Hematopoietic multipotent progenitor cell treated with erythropoietin and hydrocortisone succinate and interleukin-3 and kit ligand, for 6 days (in vitro differentiated cells): ENCODE data around the gene TTYH1.
"Not testable (repeated sequence)": the region's sequence is repeated elsewhere in the genome, so short reads cannot be mapped to it uniquely, and the experiment has no call there.

Source experiments
- DNase-seq: peaks from one replicate; pipeline ENCODE4 v3.0.0-alpha.2; 2015

The TTYH1 gene

DNA sequence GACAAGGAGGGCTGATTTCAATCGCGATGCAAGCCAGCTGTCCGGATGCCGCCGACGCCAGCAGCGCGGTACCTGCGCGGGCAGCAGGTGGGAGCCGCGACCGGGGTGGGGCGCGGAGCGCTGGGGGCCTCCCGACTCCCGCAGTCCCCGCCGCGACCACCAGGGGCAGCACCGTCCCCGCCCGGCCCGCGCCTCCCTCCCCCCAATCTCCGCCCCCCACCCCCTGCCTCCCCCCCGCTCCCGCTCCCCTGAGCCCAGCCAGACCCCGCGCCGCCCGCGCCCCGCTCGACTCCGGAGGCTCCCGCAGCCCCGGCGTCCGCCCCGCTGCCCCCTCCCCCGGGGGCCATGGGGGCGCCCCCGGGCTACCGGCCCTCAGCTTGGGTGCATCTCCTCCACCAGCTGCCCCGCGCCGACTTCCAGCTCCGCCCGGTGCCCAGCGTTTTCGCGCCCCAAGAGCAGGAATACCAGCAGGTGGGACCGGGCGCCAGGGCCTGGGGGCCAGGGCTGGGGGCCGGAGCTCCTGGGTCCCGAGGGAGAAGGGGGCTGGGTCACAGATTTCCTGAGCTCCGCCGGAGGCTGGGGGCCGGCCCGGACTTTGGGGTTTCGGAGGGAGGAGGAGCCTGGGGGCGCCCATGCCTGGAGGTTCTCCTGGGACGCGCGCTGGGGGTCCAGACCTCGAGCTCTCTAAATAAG lies at the start of gene TTYH1:
TSS of gene TTYH1 (plus strand) at position 257 of the 693 bp plus-strand sequence. CDS start at position 346, 89 bp downstream.
- no peak for DNase-seq

DNA sequence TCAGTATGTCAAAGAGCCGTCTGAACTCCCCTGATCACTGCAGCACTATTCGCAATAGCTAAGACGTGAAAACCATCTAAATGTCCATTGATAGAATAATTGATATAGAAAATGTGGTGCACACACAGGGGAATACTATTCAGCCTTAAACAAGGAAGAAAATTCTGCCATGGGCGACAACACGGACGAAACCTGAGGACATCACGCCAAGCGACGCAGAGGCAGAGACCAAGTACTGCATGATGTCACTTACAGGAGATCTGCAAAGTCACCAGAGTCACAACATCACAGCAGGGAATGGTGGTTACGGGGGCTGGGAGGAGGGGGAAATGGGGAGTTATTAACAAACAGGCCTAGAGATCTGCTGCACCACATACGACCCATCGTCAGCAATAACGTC lies 49.5 kb upstream of the TTYH1 start:
- DNase-seq: not testable (repeated sequence)

DNA sequence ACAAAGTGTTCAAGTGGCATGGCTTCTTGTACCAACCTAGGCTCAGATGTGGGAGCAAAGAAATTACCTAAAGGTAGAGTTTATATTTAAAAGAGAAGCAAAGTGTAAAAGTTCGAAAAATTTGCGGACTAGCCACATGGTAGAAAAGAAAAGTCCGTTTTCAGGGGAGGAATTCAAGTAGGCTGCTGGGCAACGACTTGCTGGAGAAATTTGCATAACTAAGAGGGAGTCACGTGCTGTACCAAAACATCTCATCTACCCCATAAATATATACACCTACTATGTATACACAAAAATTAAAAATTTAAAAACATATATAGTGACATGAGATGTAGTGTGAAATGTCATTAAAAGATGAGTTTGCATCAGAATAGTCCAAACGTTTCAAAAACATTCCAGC lies 48.5 kb upstream of the TTYH1 start:
- no peak for DNase-seq

DNA sequence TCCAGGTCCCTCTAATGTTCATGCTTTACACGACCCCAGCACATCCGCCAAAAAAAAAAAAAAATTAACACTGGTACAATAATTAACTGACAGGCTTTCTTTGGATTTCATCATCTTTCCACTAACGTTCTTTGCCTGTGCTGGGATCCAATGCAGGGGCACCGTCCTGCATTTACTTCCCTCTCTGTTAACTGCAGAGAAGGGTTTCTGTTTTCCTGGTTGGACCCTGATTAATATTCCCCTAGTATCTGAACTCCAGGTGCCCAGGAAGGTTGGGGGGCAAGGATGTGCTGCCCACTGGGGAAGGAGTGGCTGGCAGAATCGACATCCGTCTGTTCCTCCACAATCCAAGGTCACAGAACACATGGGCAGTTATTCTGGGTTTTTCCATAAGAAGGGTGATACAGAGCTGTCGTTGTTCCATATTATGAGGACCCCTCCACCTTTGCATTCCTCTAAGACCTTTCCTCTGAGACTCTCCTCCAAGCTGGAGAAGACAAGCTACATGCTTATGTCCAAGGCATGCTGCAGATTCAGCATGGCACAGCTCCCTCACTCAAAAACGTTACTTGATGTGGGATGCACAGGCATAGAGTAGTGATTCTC lies 46.1 kb upstream of the TTYH1 start:
- peak; percentile 48 for DNase-seq

DNA sequence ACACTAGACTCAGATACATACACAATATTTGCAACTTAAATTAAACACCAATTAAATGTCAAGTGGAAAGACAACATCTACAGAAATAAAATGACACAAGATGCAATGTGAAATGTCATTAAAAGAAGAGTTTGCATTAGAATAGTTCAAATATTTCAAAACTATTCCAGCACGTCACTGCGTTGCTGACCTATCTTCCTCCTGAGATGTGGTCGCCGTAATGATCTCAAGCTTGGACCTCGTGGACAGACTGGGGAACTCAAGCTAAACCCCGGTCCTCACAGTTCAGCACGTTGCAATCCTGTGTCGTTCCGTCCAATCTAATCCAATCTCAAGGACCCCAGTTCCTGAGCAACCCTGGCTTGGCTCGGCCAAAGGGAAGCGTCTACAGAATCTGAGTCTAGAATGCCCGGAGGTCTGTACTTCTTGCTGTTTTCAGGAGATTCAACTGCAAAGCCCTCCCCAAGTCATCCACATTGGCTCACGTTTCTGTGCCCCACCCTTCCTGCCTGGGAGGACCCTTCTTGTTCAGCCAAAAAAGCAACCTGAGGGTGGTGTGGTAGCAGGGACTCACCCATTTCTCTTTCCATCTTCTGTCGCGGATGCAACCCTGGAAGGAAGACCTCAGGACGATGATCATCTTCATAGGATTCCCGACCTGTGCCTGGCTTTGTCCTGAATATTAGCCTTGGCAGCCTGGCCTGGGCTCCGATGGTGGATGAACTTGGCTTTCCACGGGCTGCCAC lies 45.4 kb upstream of the TTYH1 start:
- DNase-seq: not testable (repeated sequence)

DNA sequence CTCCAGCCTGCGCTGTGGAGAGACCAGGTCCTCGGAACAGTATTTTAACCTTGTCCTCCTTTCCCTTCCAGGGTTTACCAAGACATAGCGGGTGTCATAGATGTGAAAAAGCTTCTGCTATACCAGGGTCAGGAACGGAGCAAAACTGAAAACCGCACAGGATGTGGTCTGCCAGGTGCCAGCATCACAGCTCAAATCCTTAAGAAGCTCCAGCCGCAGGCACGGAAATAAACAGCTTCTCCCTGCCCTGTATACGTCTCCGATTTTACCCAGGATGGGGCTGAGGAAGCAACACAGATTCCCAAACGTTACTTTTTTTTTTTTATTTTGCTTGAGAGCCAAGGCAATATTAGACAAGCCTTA lies 44.8 kb upstream of the TTYH1 start:
- DNase-seq: peak; percentile 52

DNA sequence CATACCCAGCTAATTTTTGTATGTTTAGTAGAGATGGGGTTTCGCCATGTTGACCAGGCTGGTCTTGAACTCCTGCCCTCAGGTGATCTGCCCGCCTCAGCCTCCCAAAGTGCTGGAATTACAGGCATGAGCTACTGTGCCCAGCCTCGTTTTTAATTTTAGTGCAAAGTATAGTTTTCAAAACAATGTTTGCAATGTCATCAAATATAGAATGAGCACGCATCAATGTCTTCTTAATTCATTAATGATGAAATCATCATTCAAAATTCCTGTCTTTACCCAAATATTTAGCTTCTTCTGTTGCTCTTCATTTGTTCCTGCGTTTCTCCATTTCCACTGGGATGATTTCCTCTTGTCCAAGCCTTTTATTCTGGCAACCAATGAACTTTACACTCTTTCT lies 43.8 kb upstream of the TTYH1 start:
- not testable (repeated sequence) for DNase-seq

DNA sequence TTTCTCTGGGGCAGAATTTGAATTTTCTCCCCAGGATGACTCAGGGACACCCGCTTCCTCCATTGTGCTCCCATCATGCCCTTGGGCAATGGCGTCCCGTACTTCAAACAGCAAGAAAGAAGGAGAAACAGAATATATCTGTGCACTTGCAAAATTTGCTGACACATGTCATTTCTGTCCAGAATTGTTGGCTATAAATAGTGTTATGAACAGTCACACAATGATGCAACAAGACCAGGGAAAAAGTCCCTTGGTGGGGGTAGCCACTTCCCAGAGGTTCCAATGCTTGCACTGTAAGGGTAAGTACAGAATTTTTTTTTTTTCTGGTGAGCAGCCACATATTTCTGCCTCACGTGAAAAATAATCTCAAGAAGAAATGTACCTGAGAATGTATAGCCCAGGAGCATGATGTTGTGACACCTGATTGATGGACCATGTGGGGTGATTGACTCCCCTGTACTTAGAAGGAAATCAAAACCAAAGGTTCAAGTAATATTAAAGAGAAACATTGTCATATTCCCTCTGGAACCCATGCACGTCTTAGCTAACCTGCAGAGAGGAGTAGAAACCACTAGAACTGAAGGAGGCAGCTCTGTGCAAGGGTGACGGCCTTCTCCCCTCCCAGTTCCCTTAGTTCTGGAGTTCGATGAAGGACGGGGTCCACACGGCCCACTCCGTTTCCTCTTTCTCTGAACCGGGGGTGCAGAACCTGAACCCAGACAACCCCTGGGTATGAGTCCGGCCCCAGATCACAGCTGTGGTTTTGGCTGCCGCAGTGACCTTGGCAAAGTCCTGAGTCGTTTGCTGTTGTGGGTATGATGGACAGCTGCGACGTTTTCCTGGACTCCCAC lies 41.3 kb upstream of the TTYH1 start:
- peak; percentile 32 for DNase-seq

DNA sequence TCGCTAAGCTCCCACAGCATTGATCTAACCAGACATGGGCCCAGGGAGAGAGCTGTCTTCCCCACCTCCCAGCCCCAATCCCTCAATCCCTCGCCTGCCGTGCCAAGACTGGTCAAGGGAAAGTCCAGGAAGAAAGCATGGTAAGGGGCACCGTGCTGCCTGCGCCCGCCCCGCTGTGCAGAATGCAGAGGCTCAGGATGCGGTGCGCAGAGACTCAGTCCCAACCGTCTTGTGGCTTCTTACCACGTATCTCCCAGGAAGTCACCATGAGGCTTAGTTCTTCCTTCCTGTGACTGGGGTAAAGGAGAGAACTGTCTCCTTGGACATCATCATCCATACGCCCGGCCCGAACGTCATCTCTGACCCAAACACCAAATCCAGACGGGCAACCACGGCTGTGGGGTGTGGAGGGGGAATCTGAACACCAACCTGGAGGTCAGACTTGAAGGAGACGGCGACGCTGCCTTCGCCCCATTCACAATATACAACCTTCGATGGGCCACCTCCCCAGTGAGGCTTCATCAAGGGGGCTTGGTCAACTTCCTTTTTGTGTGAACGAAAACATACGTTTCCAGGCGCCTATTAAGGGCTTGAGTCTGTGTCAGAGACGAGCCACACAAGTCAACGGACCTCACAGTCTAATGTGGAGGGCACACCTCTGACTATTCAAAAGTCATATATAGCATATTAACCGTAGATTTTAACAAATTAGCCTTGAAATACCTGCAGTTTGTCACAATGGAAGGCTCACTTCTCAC lies 39.9 kb upstream of the TTYH1 start:
- not testable (repeated sequence) for DNase-seq

DNA sequence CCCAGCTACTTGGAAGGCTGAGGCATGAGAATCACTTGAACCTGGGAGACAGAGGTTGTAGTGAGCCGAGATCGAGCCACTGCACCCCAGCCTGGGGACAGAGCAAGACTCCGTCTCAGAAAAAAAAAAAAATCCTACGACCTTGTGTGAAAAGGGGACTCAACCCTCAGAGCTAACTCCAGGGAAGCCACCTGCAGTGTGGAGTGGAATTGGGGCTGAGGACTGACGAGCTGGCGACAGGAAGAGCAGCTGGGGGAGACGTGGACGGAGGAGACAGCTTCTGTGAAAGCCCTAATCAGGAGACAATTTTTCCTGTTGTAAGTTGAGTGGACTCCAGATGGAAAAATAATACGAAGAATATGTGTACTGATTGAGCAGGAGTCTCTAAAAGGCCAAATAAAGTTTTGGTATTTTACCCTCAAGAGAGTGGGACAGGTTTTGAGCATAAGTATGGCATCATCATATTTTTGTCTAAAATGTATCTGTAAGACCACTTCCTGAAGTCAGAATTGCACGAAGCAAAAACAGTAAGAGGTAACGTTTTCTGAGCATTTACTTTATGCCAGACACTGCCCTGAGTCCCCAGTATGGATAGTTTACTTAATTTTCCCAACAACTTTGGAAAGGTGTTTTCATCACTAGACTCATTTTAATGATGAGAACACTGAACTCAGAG lies 38.5 kb upstream of the TTYH1 start:
- no peak for DNase-seq

DNA sequence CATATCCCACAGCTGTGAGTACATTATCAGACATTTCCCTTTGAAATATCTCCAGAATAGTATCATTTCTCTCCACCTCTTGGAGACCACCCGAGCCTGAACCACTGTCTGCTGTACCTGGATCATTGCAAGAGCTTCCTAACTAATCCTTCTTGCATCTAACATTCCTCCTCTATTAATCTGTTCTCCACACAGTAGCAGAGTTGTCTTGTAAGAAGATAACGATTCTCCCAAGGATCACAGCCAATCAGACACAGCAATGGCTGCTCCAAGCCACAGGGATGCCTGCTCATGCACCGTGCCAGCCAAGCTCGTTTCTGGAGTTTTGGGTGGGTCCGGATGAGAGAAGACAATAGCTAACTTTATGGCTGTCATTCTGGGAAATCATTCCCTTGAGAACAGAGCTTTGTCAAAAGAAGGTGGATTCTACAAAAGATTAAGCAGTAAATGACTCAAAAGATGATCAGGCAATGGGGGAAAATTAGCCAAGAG lies 36.0 kb upstream of the TTYH1 start:
- DNase-seq: no peak

DNA sequence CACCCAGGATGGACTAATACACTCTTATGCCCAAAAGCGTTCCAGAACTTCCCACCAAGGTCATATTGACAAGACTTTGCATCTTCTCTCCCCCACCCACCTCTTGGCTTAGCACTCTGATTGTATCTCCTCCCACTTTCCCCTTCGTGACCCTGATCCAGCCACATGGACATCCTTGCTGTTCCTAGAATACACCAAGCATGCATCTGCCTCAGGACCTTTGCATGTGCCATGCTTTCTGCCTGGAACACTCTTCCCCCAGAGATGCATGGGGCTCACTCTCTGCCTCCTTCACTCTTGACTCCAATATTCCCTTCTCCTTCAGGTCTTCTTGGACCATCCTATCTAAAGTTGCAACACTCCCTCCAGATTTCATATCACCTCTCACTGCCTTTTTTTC lies 34.4 kb upstream of the TTYH1 start:
- DNase-seq: no peak

DNA sequence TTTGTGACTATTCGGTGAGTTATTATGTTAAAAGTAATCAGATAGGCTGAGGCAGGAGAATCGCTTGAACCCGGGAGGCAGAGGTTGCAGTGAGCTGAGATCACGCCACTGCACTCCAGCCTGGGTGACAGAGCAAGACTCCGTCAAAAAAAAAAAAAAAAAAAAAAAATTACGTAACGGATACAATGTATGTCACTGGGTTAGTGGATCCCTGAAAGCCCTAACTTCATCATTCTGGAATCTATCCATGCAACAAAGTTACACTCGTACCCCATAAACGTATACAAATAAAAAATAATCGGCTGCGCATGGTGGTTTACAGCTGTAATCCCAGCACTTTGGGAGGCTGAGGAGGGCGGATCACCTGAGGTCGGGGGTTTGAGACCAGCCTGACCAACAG lies 33.2 kb upstream of the TTYH1 start:
- DNase-seq: not testable (repeated sequence)

DNA sequence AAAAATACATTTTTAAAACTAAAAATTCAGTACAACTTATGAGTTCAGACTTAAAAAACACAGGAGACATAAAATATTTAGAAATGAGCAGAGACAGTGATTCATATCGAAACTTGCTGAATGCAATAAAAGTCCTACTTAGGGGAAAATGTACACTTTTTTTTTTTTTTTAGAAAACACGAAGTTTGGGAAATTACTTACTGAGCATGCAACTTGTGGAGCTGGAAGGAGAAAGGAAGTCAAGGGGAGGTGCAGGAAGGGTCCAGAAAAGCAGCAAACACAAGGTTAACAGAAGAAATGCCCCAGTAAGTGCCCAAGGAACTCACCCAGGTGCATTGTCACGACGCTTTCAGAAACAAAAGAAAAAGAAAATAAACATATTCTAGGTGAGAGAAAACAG lies 31.9 kb upstream of the TTYH1 start:
- no peak for DNase-seq

DNA sequence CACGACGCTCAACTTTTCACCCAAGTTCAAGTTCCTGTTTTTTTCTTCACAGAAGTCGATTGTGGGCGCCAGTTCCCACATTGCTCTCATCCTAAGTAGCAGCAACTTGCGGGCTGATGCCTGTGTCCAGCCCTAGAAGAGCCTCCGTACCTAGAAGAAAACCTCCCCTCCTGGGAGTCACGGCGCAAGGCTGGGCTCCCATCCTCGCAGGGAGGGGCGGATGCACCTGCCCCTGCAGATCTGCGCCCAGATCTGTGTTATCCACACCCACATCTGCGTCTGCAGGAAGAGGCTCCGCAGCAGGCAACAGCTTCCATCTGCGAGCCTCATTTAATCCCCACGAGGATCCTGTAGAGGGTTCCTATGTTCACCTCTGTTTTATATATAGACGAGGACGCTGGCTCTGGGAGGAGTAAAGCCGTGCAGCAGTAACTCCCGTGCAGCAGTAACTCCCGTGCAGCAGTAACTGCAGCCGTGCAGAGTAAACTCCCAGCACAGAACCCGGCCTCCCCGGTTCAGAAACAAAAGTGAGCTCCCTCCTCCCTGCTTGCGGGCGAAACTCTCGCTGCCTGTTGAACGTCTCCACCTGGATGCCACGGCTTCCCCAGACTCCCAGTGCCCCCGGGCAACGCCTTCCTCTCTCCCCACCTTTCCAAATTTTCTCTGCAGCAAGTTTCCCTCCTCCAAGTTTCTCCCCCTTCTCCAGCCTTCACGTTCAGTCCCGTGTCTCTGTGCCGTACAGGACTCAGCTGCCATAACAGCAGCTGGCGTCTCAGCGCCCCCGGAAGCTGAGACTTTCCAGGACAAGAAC lies 27.1 kb upstream of the TTYH1 start:
- DNase-seq: peak; percentile 69

DNA sequence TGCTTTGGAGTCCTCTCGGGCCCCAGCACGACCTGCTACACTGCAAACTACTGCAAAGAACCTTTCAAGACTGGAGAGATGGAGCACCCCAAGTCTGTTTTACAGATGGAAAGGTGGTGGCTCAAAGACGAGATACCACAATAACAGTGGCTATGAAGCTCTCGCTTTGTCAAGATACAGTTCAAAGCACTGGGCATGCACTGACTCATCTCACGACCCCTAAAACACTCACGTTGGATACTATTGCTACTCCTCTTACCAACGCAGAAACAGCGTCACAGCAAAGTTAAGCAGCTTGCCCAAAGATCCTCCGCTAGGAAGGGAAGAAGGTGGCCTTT lies 26.5 kb upstream of the TTYH1 start:
- no peak for DNase-seq

DNA sequence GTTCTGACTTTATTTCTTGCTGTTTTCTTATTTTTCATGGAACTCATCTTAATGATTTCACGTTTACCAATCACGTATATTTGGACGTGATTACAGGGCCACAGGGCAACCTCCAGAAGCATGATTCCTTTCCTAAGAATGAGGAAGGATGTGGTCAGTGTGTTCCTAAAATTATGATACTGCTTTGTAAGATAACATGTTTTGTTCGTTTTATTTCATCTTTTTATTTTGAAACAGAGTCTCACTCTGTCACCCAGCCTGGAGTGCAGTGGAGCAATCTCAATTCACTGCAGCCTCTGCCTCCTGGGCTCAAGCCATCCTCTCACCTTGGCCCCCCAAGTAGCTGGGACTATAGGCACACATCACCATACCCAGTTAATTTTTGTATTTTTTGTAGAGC lies 25.7 kb upstream of the TTYH1 start:
- DNase-seq: peak; percentile 79

DNA sequence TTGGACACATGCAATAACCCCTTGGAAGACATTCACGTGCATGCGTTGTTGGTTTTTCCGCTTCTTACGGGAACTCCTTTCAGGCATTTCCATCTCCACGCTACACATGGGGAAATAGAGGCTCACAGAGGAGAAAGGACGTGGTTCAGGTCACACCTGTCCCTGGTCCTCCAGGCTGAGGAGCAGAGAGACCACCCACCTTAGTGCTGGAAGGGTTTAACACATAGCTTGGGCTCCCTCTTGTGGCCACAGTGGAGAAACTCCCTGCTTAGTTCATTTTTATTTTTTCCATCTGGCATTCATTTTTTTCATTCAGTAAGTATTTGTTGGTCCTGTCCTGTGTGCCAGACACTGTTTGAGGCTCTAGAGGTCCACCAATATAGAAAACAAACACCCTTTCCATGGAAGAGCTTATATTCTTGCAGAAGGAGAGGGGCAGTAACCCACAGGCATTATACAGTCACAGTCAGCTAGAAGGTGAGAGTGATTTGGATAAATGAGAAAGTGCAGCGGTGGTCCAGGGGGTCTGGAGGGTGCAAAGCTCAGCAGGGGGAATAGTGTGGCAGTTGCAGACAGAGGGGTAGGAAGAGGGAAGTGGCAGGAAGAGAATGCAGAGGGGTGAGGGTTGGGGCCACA lies 24.2 kb upstream of the TTYH1 start:
- peak; percentile 90 for DNase-seq

DNA sequence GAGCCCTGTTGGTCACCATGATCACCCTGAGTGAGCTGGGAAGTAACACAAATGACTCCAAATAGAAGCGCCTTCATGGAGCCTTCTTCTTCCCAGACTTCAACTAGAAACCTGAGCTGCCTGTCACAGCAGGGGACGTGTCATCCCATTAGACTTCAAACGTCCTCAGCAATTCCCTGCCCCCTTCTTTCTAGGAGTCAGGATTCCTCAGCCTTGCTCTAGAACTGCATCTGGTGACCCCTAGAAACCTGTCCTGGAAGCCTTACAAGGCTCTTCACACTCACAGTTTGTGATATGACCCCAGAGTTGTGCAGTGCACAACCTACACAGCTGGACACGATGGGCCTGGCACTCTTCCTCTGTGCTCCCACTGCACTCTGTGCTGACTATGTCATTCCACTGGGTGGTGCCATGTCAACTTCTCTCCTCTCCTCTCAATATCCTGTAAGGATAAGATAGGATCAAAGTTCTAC lies 23.6 kb upstream of the TTYH1 start:
- no peak for DNase-seq

DNA sequence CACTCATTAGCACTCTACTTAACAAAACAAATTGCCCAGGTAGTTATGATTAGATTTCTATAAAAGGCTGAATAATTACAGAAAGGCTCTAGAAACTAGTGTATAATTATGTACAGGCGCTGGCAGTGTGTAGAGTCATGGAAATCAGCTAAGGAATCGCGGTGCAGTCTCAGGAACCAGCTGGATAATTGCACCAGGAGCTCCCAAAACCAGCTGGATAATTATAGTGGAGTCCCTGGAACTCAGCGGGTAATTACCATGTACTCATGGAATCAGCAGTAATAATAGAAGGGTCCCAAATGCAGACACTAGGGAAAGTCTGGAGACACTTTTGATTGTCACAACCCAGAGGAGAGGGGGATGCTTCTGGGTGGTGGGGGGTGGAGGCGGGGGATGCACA lies 23.2 kb upstream of the TTYH1 start:
- no peak for DNase-seq
